Prostate gland (tissue), 2 donors: ENCODE results near the gene VDR. TPM values are rescaled to one million over a fixed set of nuclear protein-coding genes. Genes with fewer than 3 reads are reported as not detected.

Experiments
- DNase-seq: peaks from one replicate; pipeline ENCODE4 v3.0.0-alpha.2; 2019; ENCODE audit warnings: low spot score
- H3K27ac ChIP-seq, 2 donors: fragments of 200-600 bp; sonication (generic); 2 replicates each; pipeline ENCODE4 v1.5.1; 2017 to 2019
- H3K27me3 ChIP-seq: fragments of 200-600 bp; sonication (generic); replicated peaks from 2 replicates; pipeline ENCODE4 v1.5.1; 2019; ENCODE audit not compliant: insufficient read depth
- H3K36me3 ChIP-seq, 2 donors: fragments of 200-600 bp; sonication (generic); 1 replicate in 1 of 2; 2 replicates in 1 of 2; pipeline versions ENCODE4 v1.5.1 to v1.8.1; 2017 to 2019
- H3K4me1 ChIP-seq: fragments of 200-600 bp; sonication (generic); replicated peaks from 2 replicates; pipeline ENCODE4 v1.5.1; 2019
- H3K4me3 ChIP-seq, 2 donors: fragments of 200-600 bp; sonication (generic); 2 replicates each; pipeline ENCODE4 v1.5.1; 2017 to 2019
- H3K9me3 ChIP-seq: fragments of 200-600 bp; sonication (generic); 2 replicates; pipeline ENCODE4 v1.5.1; 2017
- POLR2A ChIP-seq: fragments of 450-650 bp; IDR thresholded peaks from one replicate; pipeline ENCODE4 v1.6.1; 2016; ENCODE audit warnings: antibody characterized with exemption, mild to moderate bottlenecking
- POLR2AphosphoS5 ChIP-seq: sonication (generic); formaldehyde crosslinking; IDR thresholded peaks from one replicate; pipeline ENCODE4 v1.6.1; 2017; ENCODE audit warnings: antibody characterized with exemption
- WGBS: methylation state at CpG from one replicate; pipeline ENCODE4 v1.1.5; 2018; 5-methylcytosine and 5-hydroxymethylcytosine counted together
- intact Hi-C: fragments of 100-400 bp; cut with DNase I; formaldehyde crosslinking; loops from one replicate; pipeline ENCODE4 v1.14.2; 2022
- total RNA-seq, 2 donors: library from RNA; depleted of rRNA; stranded (reverse); fragments of >200 nt; gene quantifications; one replicate each; pipeline ENCODE4 v1.1.0, GENCODE V29; 2016
- TF ChIP-seq, protein P1 (sequence below), 4 experiments: fragments of 200-600 bp in 2 of 4; fragments of 450-650 bp in 2 of 4; sonication (generic) in 2 of 4; IDR thresholded peaks; 1 replicate in 3 of 4; 2 replicates in 1 of 4; pipeline ENCODE4 v1.5.1; 2016 to 2019; ENCODE audit warnings: antibody characterized with exemption in 4 of 4, mild to moderate bottlenecking in 2 of 4, moderate library complexity in 2 of 4

VDR gene
- total RNA-seq, 2 donors from 2014 or later: 3.4 to 4.3 TPM

- DNase-seq: no peak
- TF ChIP-seq POLR2AphosphoS5: no peak
- TF ChIP-seq, protein P1, sequence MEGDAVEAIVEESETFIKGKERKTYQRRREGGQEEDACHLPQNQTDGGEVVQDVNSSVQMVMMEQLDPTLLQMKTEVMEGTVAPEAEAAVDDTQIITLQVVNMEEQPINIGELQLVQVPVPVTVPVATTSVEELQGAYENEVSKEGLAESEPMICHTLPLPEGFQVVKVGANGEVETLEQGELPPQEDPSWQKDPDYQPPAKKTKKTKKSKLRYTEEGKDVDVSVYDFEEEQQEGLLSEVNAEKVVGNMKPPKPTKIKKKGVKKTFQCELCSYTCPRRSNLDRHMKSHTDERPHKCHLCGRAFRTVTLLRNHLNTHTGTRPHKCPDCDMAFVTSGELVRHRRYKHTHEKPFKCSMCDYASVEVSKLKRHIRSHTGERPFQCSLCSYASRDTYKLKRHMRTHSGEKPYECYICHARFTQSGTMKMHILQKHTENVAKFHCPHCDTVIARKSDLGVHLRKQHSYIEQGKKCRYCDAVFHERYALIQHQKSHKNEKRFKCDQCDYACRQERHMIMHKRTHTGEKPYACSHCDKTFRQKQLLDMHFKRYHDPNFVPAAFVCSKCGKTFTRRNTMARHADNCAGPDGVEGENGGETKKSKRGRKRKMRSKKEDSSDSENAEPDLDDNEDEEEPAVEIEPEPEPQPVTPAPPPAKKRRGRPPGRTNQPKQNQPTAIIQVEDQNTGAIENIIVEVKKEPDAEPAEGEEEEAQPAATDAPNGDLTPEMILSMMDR (IDR thresholded peaks at IDR 0.05): no peak
- TF ChIP-seq POLR2A: no peak
- no peaks in the 10 kb centered on the region for H3K27me3 ChIP-seq
- no peaks in the 10 kb centered on the region for H3K4me1 ChIP-seq
- no peaks in the 10 kb centered on the region for H3K36me3 ChIP-seq
- H3K4me3 ChIP-seq: no peak overlapping the region
- H3K27ac ChIP-seq: no peak overlapping the region
- intact Hi-C loops: no loop called here
- H3K9me3 ChIP-seq: no peaks in the 10 kb centered on the region
- WGBS: 93% methylated on average over 10 of the region's 10 CpGs
These were observed 36.1 kb upstream of the VDR start for GRCh38 chr12:47940773-47941474.

GRCh38 chr12:47939009-47939601 lies 34.3 kb upstream of the VDR start:
- Histone ChIP-seq H3K27ac (no peak overlapping the region), H3K27me3 (no peaks in the 10 kb centered on the region), H3K9me3 (no peaks in the 10 kb centered on the region), H3K36me3 (no peaks in the 10 kb centered on the region), H3K4me1 (no peaks in the 10 kb centered on the region), H3K4me3 (no peak overlapping the region)
- intact Hi-C loops: no loop called here
- TF ChIP-seq POLR2A (no peak), POLR2AphosphoS5 (no peak)
- TF ChIP-seq, protein P1 (IDR thresholded peaks at IDR 0.05): no peak
- 92% methylated on average over 6 of the region's 6 CpGs for WGBS
- no peak for DNase-seq

GRCh38 chr12:47938594-47938993 lies 33.8 kb upstream of the VDR start:
- H3K4me3 ChIP-seq: no peak overlapping the region
- H3K9me3 ChIP-seq: no peaks in the 10 kb centered on the region
- intact Hi-C loops: no loop called here
- TF ChIP-seq, protein P1 (IDR thresholded peaks at IDR 0.05): no peak
- TF ChIP-seq POLR2A (no peak), POLR2AphosphoS5 (no peak)
- H3K27ac ChIP-seq: no peak overlapping the region
- H3K4me1 ChIP-seq: no peaks in the 10 kb centered on the region
- no peaks in the 10 kb centered on the region for H3K27me3 ChIP-seq
- DNase-seq: no peak
- H3K36me3 ChIP-seq: no peaks in the 10 kb centered on the region
- WGBS: 100% methylated on average over 4 of the region's 4 CpGs

DNA sequence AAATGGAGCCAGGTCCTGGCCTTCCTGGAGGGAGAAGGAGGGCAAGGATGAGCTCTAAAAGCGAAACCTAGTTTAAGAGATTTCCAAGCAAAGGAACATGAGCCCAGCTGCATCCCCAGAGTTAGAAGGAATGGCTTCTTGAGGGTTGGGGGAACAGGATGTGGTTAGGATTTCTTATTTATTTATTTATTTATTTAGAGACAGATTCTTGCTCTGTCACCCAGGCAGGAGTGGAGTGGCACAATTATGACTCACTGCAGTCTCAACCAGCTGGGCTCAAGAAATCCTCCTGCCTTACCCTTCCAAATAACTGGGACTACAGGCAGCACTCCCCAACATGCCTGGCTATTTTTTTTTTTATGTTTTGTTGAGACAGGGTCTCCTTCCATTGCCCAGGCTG lies 33.3 kb upstream of the VDR start:
- whole genome bisulfite sequencing: 90% methylated on average over 1 of the region's 1 CpG
- TF ChIP-seq POLR2AphosphoS5 (no peak), POLR2A (no peak)
- TF ChIP-seq, protein P1 (IDR thresholded peaks at IDR 0.05): no peak
- no peak overlapping the region for H3K4me3 ChIP-seq

DNA sequence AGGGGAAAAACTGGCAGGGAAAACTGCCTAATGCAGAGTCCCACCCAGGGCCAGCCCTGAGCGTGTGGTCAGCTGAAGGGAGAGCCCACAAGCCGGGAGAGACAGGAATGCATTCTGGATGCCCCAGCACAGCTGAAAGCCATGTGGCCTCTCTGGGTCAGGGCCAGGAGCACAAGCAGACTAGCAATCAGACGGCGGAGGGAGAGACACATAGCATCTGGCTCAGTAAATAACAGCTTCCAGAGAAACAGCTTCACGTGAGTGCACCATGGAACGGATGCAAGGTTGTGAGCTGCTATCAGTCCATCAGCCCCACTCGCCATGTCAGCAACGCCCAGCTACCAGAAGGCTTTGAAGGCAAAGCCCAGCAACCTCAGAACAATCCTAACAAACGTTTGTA lies 30.4 kb upstream of the VDR start:
- TF ChIP-seq POLR2AphosphoS5 (no peak), POLR2A (no peak)
- TF ChIP-seq, protein P1 (IDR thresholded peaks at IDR 0.05): no peak
- no peak overlapping the region for H3K27ac ChIP-seq
- intact Hi-C loops: no loop called here
- no peaks in the 10 kb centered on the region for H3K36me3 ChIP-seq
- WGBS: 26% methylated on average over 9 of the region's 9 CpGs
- H3K9me3 ChIP-seq: no peaks in the 10 kb centered on the region
- H3K27me3 ChIP-seq: no peaks in the 10 kb centered on the region
- no peak overlapping the region for H3K4me3 ChIP-seq
- DNase-seq: no peak
- no peaks in the 10 kb centered on the region for H3K4me1 ChIP-seq

More for the DNA sequence above, 33.3 kb upstream of the VDR start:
- H3K27ac ChIP-seq: no peak overlapping the region
- DNase-seq: no peak
- no peaks in the 10 kb centered on the region for H3K27me3 ChIP-seq
- H3K36me3 ChIP-seq: no peaks in the 10 kb centered on the region
- no peaks in the 10 kb centered on the region for H3K4me1 ChIP-seq
- intact Hi-C loops: no loop called here
- H3K9me3 ChIP-seq: no peaks in the 10 kb centered on the region
